Measurements from ENCODE around the gene ABCC1. TPM values are rescaled to one million over a fixed set of nuclear protein-coding genes. Genes with fewer than 3 reads are reported as not detected.

Gene ABCC1
- total RNA-seq, 4 donors from 2014 or later: 19.3 to 43.7 (median 26.2) TPM

- TF ChIP-seq CTCF (IDR thresholded peaks at IDR 0.05 in 4 of 5, conservative IDR thresholded peaks at IDR 0.05 in 1 of 5): no peak
- TF ChIP-seq POLR2A (IDR thresholded peaks at IDR 0.05): no peak
- peaks cover 54 to 63% of the 10 kb centered on the region in 2 donors for H3K4me1 ChIP-seq
- in situ Hi-C loops (cut with MboI; ENCODE audit: low sequenced_read_pairs in 4 of 4) (loop anchor here in 1 of 4 donors (25.0 kb wide), 1 partner anchor 89 kb away; no protein-coding TSS in a partner anchor), intact Hi-C loops (cut with DNase I; ENCODE audit: low total_unique reads) (no loop called here)
- no peak overlapping the region for H3K4me3 ChIP-seq
- ATAC-seq (peak; percentile 66 to 88), DNase-seq (peak; percentile 78 to 81)
- no peaks in the 10 kb centered on the region for H3K36me3 ChIP-seq
- H3K27ac ChIP-seq: peak overlapping the region; percentile 89 to 92 (median 90)
- H3K27me3 ChIP-seq: no peaks in the 10 kb centered on the region
- no peaks in the 10 kb centered on the region for H3K9me3 ChIP-seq
Measured at GRCh38 chr16:15973421-15973820, 24.0 kb downstream of the ABCC1 start.

- intact Hi-C loops (cut with DNase I; ENCODE audit: low total_unique reads) (no loop called here), in situ Hi-C loops (cut with MboI; ENCODE audit: low sequenced_read_pairs in 4 of 4) (loop anchor here in 1 of 4 donors (25.0 kb wide), 1 partner anchor 88 kb away; no protein-coding TSS in a partner anchor)
- Histone ChIP-seq H3K9me3 (no peaks in the 10 kb centered on the region), H3K4me1 (peaks cover 54 to 65% of the 10 kb centered on the region in 2 donors), H3K4me3 (no peak overlapping the region), H3K36me3 (no peaks in the 10 kb centered on the region), H3K27ac (peak overlapping the region; percentile 89 to 92 (median 90)), H3K27me3 (no peaks in the 10 kb centered on the region)
- DNase-seq (peak; percentile 66 to 75), ATAC-seq (peak; percentile 60 to 64)
- TF ChIP-seq CTCF (IDR thresholded peaks at IDR 0.05 in 4 of 5, conservative IDR thresholded peaks at IDR 0.05 in 1 of 5) (no peak), POLR2A (IDR thresholded peaks at IDR 0.05) (no peak)
Measured at GRCh38 chr16:15974057-15974456, 24.6 kb downstream of the ABCC1 start.

- TF ChIP-seq CTCF (IDR thresholded peaks at IDR 0.05 in 4 of 5, conservative IDR thresholded peaks at IDR 0.05 in 1 of 5) (no peak), POLR2A (IDR thresholded peaks at IDR 0.05) (no peak)
- intact Hi-C loops (cut with DNase I; ENCODE audit: low total_unique reads): loop anchor here (5.0 kb wide), 1 partner anchor 87 kb away; no protein-coding TSS in a partner anchor
- DNase-seq: peak; percentile 63 to 77
- Histone ChIP-seq H3K27ac (peak overlapping the region; percentile 89 to 92 (median 90)), H3K27me3 (no peaks in the 10 kb centered on the region), H3K36me3 (no peaks in the 10 kb centered on the region), H3K9me3 (no peaks in the 10 kb centered on the region), H3K4me3 (no peak overlapping the region), H3K4me1 (peaks cover 57 to 63% of the 10 kb centered on the region in 2 donors)
- ATAC-seq: peak; percentile 70 to 81
- in situ Hi-C loops (cut with MboI; ENCODE audit: low sequenced_read_pairs in 4 of 4): no loop called here
Measured at GRCh38 chr16:15975172-15975571, 25.8 kb downstream of the ABCC1 start.

- TF ChIP-seq POLR2A (IDR thresholded peaks at IDR 0.05): no peak
- TF ChIP-seq CTCF (IDR thresholded peaks at IDR 0.05 in 4 of 5, conservative IDR thresholded peaks at IDR 0.05 in 1 of 5): no peak
- H3K36me3 ChIP-seq: no peaks in the 10 kb centered on the region
- no peaks in the 10 kb centered on the region for H3K27me3 ChIP-seq
- no peak overlapping the region for H3K4me3 ChIP-seq
- no peak for DNase-seq
- peak overlapping the region; percentile 89 to 92 (median 90) for H3K27ac ChIP-seq
- no peak for ATAC-seq
- intact Hi-C loops (cut with DNase I; ENCODE audit: low total_unique reads) (loop anchor here (5.0 kb wide), 1 partner anchor 86 kb away; no protein-coding TSS in a partner anchor), in situ Hi-C loops (cut with MboI; ENCODE audit: low sequenced_read_pairs in 4 of 4) (no loop called here)
- no peaks in the 10 kb centered on the region for H3K9me3 ChIP-seq
- peaks cover 57 to 63% of the 10 kb centered on the region in 2 donors for H3K4me1 ChIP-seq
Measured at GRCh38 chr16:15976225-15976812, 26.9 kb downstream of the ABCC1 start.
